HepG2 (cell line): ENCODE results near the gene GOLGA8Q. TPM values are rescaled to one million over a fixed set of nuclear protein-coding genes. Genes with fewer than 3 reads are reported as not detected.
"Not testable (repeated sequence)": the region's sequence is repeated elsewhere in the genome, so short reads cannot be mapped to it uniquely, and the experiment has no call there.

Experiments used
- ATAC-seq: fragments of 200-7000 bp; cut with Tn5 transposase; 3 replicates; pipeline ENCODE4 v1.9.1; 2020; ENCODE audit warnings: mild to moderate bottlenecking, moderate library complexity
- BruUV-seq: library from RNA; stranded (reverse); fragments of 400-500 nt; replicated peaks from 2 replicates; lab custom pipeline; 2021; lab: Mats Ljungman, UMichigan
- CTCF ChIA-PET: fragments of 300-600 bp; formaldehyde crosslinking; extraction: SDS; loops from one replicate; lab custom pipeline; 2021; ENCODE audit warnings: low total read pairs, inconsistent platforms, low intra/inter-chr PET ratio; lab: Yijun Ruan, JAX
- POLR2A ChIA-PET: fragments of 350-600 bp; sonication (Branson Sonifier 250); formaldehyde crosslinking; loops from one replicate; lab custom pipeline; 2020; ENCODE audit warnings: antibody characterized with exemption, inconsistent platforms; lab: Yijun Ruan, JAX
- DNase-seq: peaks from one replicate; pipeline ENCODE4 v3.0.0-alpha.2; 2015; ENCODE audit warnings: low spot score
- FAIRE-seq: peaks from 3 replicates; lab custom pipeline; 2011; peaks lifted over from hg19 to GRCh38; lab: Jason Lieb, UNC
- H2AFZ ChIP-seq: one replicate; pipeline ENCODE4 v1.6.1; 2011; ENCODE audit warnings: low read length, inconsistent platforms
- H3K27ac ChIP-seq: fragments of 300-600 bp; 3 replicates; pipeline ENCODE4 v1.8.0; 2011; ENCODE audit warnings: mixed run types, mild to moderate bottlenecking, mixed read lengths, low read length, inconsistent platforms; ENCODE audit not compliant: insufficient read depth; ENCODE audit errors: extremely low read length
- H3K27me3 ChIP-seq, 2 experiments: fragments of 200-600 bp in 1 of 2; 2 replicates in 1 of 2; 3 replicates in 1 of 2; pipeline versions ENCODE4 v1.6.0 to v1.8.0; 2011; ENCODE audit warnings: low read length in 2 of 2, mild to moderate bottlenecking in 2 of 2, moderate library complexity in 2 of 2, inconsistent platforms in 1 of 2; ENCODE audit not compliant: insufficient read depth in 2 of 2, control insufficient read depth in 1 of 2
- H3K36me3 ChIP-seq, 2 experiments: fragments of 200-600 bp in 1 of 2; replicated peaks in 1 of 2; 2 replicates in 1 of 2; 3 replicates in 1 of 2; pipeline versions ENCODE4 v1.5.1 to v1.8.0; 2011; ENCODE audit warnings: low read length in 2 of 2, inconsistent platforms in 1 of 2; ENCODE audit not compliant: insufficient read depth in 2 of 2, control insufficient read depth in 1 of 2
- H3K4me1 ChIP-seq: 2 replicates; pipeline ENCODE4 v1.5.1; 2012; ENCODE audit warnings: low read length, inconsistent platforms; ENCODE audit not compliant: insufficient read depth
- H3K4me2 ChIP-seq: 2 replicates; pipeline ENCODE4 v1.6.0; 2011; ENCODE audit warnings: low read depth, low read length, inconsistent platforms
- H3K4me3 ChIP-seq, 3 experiments: fragments of 200-600 bp in 1 of 3; sonication (generic), shearing (Covaris generic) in 1 of 3; replicated peaks in 1 of 3; 2 replicates each; pipeline ENCODE4 v1.5.1; 2011 to 2016; ENCODE audit warnings: low read length in 3 of 3, inconsistent platforms in 2 of 3, low read depth in 2 of 3, mild to moderate bottlenecking in 2 of 3, control low read depth in 1 of 3, mixed read lengths in 1 of 3; ENCODE audit not compliant: insufficient read depth in 1 of 3
- H3K79me2 ChIP-seq: one replicate; pipeline ENCODE4 v1.6.1; 2011; ENCODE audit warnings: low read length, inconsistent platforms; ENCODE audit not compliant: insufficient read depth
- H3K9ac ChIP-seq: 2 replicates; pipeline ENCODE4 v1.6.0; 2011; ENCODE audit warnings: mild to moderate bottlenecking, low read depth, low read length, inconsistent platforms; ENCODE audit not compliant: insufficient read depth
- H3K9me3 ChIP-seq: 2 replicates; pipeline ENCODE4 v1.5.1; 2012; ENCODE audit warnings: mild to moderate bottlenecking, low read length
- H4K20me1 ChIP-seq: 2 replicates; pipeline ENCODE4 v1.6.0; 2011; ENCODE audit warnings: inconsistent platforms, mild to moderate bottlenecking, low read length, moderate library complexity; ENCODE audit not compliant: insufficient read depth
- CTCF ChIP-seq: sonication (generic); formaldehyde crosslinking; IDR thresholded peaks from 2 replicates; pipeline ENCODE4 v1.5.0; 2020; ENCODE audit warnings: mild to moderate bottlenecking, missing genetic modification reagents, moderate library complexity
- STAG1 ChIP-seq: sonication (generic); formaldehyde crosslinking; IDR thresholded peaks from 2 replicates; pipeline ENCODE4 v1.4.0; 2020; ENCODE audit warnings: missing genetic modification reagents
- WGBS: methylation state at CpG from one replicate; pipeline ENCODE4 v1.1.6; 2017; ENCODE audit warnings: low lambda C conversion rate; 5-methylcytosine and 5-hydroxymethylcytosine counted together
- in situ Hi-C: cut with HindIII; loops from 2 replicates; pipeline ENCODE4 v1.10.0; 2017; ENCODE audit warnings: low pct_unique_long_range_greater_than_20kb; ENCODE audit not compliant: extremely low pct_ligation_motif_present
- intact Hi-C: fragments of 100-400 bp; cut with micrococcal nuclease; formaldehyde crosslinking; loops from one replicate; pipeline ENCODE4 v1.10.0; 2022; ENCODE audit not compliant: unreplicated experiment
- polyA plus RNA-seq, 8 experiments: library from polyadenylated mRNA; depleted of rRNA in 3 of 8; stranded (reverse) in 7 of 8; unstranded in 1 of 8; fragments of >200 nt; fragmentation: Illumina TruSeq in 4 of 8; extraction: Trizol in 4 of 8; gene quantifications; 2 replicates each; pipeline versions ENCODE4 v1.2.1 to v1.2.3, GENCODE V29; 2011 to 2016; ENCODE audit warnings: low read depth in 4 of 8, missing spikeins in 1 of 8, mixed read lengths in 1 of 8; ENCODE audit not compliant: insufficient read depth in 1 of 8
- small RNA-seq, 3 experiments: library from RNA; depleted of rRNA; stranded (forward); fragments of <200 nt; gene quantifications; one replicate each; pipeline ENCODE3, GENCODE V24; 2012; ENCODE audit warnings: low read depth in 2 of 3, low replicate concordance in 1 of 3; ENCODE audit not compliant: insufficient read length in 3 of 3, insufficient read depth in 2 of 3
- total RNA-seq, 5 experiments: library from RNA; depleted of rRNA; stranded (reverse); fragments of >200 nt; fragmentation: Illumina TruSeq; extraction: Trizol; gene quantifications; 2 replicates each; pipeline ENCODE4 v1.2.3, GENCODE V29; 2016; ENCODE audit warnings: low read depth in 1 of 5

GOLGA8Q gene
- total and polyA plus RNA-seq, 2 of the 13 experiments (the other 11 are each of a cell fraction or from before 2014, with no cell fraction given), result 0.09 TPM; not detected in 1

GRCh38 chr15:30598953-30599352 lies 47.1 kb downstream of the GOLGA8Q start:
- in situ Hi-C loops, POLR2A ChIA-PET, H4K20me1 ChIP-seq, intact Hi-C loops, ATAC-seq, H3K9me3 ChIP-seq, H3K4me3 ChIP-seq, FAIRE-seq, H3K27ac ChIP-seq, H3K36me3 ChIP-seq, DNase-seq, H3K79me2 ChIP-seq, H3K27me3 ChIP-seq, H3K4me1 ChIP-seq, H3K4me2 ChIP-seq, H3K9ac ChIP-seq, CTCF ChIA-PET, H2AFZ ChIP-seq, BruUV-seq: not testable (repeated sequence)
- TF ChIP-seq STAG1 (CRISPR knock-in tag) (peak; percentile 25; the same call in 1 of the 2 replicates), CTCF (peak; percentile 34)
- WGBS, result 39% methylated on average over 2 of the region's 2 CpGs

- BruUV-seq, FAIRE-seq, DNase-seq: not testable (repeated sequence)
These were observed 51.9 kb downstream of the GOLGA8Q start, which contains the start of gene GOLGA8H for GRCh38 chr15:30603796-30604195. TSS of gene GOLGA8H (plus strand) at chr15:30604028. CDS start at chr15:30604126, 98 bp downstream.

More at GRCh38 chr15:30603796-30604195, 51.9 kb downstream of the GOLGA8Q start, which contains the start of gene GOLGA8H:
- intact Hi-C loops, H3K4me1 ChIP-seq, H3K4me3 ChIP-seq, H3K79me2 ChIP-seq, CTCF ChIA-PET, POLR2A ChIA-PET, H3K36me3 ChIP-seq, ATAC-seq, H3K4me2 ChIP-seq, H3K9me3 ChIP-seq, H3K27ac ChIP-seq, in situ Hi-C loops, H2AFZ ChIP-seq, H4K20me1 ChIP-seq, H3K27me3 ChIP-seq, H3K9ac ChIP-seq: not testable (repeated sequence)
- WGBS, result 92% methylated on average over 3 of the region's 8 CpGs

Small RNAs within 50 kb of the gene (small RNA-seq; reads per million reads assigned to genes)
- gene RF00096 (0.98 to 5.5 (median 1.9) reads per million in 3 experiments), gene RN7SL796P (0 reads per million in 3 experiments)

Other genes starting within 250 kb of the GOLGA8Q start
- gene CHRFAM7A, start 158.5 kb upstream of the GOLGA8Q start, total RNA-seq (2016; rRNA removed; fragmentation: Illumina TruSeq; extraction: Trizol), result 1.1 and 1.2 TPM in 2 replicates
- gene CHRFAM7A, start 158.5 kb upstream of the GOLGA8Q start, polyA plus RNA-seq (2011; rRNA removed), result 1.7 and 2.7 TPM in 2 replicates
- 0.09 TPM in 1 of 2 replicates, not detected in the other for gene GOLGA8R, start 137.8 kb upstream of the GOLGA8Q start, total RNA-seq (2016; rRNA removed; fragmentation: Illumina TruSeq; extraction: Trizol)
- gene GOLGA8R, start 137.8 kb upstream of the GOLGA8Q start, polyA plus RNA-seq (2011; rRNA removed), result 0.08 and 0.12 TPM in 2 replicates
- gene GOLGA8H, start 52.0 kb downstream of the GOLGA8Q start, total RNA-seq (2016; rRNA removed; fragmentation: Illumina TruSeq; extraction: Trizol), result 0.21 and 0.49 TPM in 2 replicates
- 0.16 and 0.24 TPM in 2 replicates for gene GOLGA8H, start 52.0 kb downstream of the GOLGA8Q start, polyA plus RNA-seq (2011; rRNA removed)